NK-92 (cell line): ENCODE data around the gene NUDCD2.
"Not testable (repeated sequence)": the region's sequence is repeated elsewhere in the genome, so short reads cannot be mapped to it uniquely, and the experiment has no call there.

Experiments used
- DNase-seq: peaks from one replicate; lab custom pipeline; 2025; ENCODE audit not compliant: unreplicated experiment; lab: John Stamatoyannopoulos, UW

NUDCD2 gene

GRCh38 chr5:163473635-163474243 lies 13.8 kb upstream of the NUDCD2 start:
- DNase-seq: no peak

GRCh38 chr5:163467682-163468081 lies 7.8 kb upstream of the NUDCD2 start:
- DNase-seq: no peak

GRCh38 chr5:163463063-163463435 lies 3.1 kb upstream of the NUDCD2 start:
- DNase-seq: no peak

GRCh38 chr5:163460562-163461171 lies 765 bp upstream of the NUDCD2 start, which contains the start of gene HMMR:
TSS of gene HMMR (plus strand) at chr5:163460632. CDS start at chr5:163460693, 61 bp downstream.
- DNase-seq: no peak

- DNase-seq: no peak
Measured at GRCh38 chr5:163459462-163459818, 462 bp downstream of the NUDCD2 start.

GRCh38 chr5:163458778-163459385 lies 1.0 kb downstream of the NUDCD2 start:
- no peak for DNase-seq

- DNase-seq: no peak
Measured at GRCh38 chr5:163456840-163457239, 3.1 kb downstream of the NUDCD2 start.

GRCh38 chr5:163456029-163456589 lies 3.8 kb downstream of the NUDCD2 start:
- no peak for DNase-seq

- not testable (repeated sequence) for DNase-seq
Measured at GRCh38 chr5:163455406-163455805, 4.5 kb downstream of the NUDCD2 start.

- no peak for DNase-seq
Measured at GRCh38 chr5:163453705-163454104, 6.2 kb downstream of the NUDCD2 start.

- no peak for DNase-seq
Measured at GRCh38 chr5:163451489-163451888, 8.4 kb downstream of the NUDCD2 start.

- no peak for DNase-seq
Measured at GRCh38 chr5:163448491-163448890, 11.4 kb downstream of the NUDCD2 start.

GRCh38 chr5:163447875-163448274 lies 12.0 kb downstream of the NUDCD2 start:
- no peak for DNase-seq

GRCh38 chr5:163447191-163447590 lies 12.7 kb downstream of the NUDCD2 start:
- no peak for DNase-seq

- no peak for DNase-seq
Measured at GRCh38 chr5:163445345-163445744, 14.6 kb downstream of the NUDCD2 start.

- no peak for DNase-seq
Measured at GRCh38 chr5:163444526-163444925, 15.4 kb downstream of the NUDCD2 start.

- no peak for DNase-seq
Measured at GRCh38 chr5:163440954-163441353, 18.9 kb downstream of the NUDCD2 start.

- no peak for DNase-seq
Measured at GRCh38 chr5:163439092-163439425, 20.8 kb downstream of the NUDCD2 start.

GRCh38 chr5:163437309-163438182 lies 22.4 kb downstream of the NUDCD2 start, which contains the start of gene CCNG1:
TSS of gene CCNG1 (plus strand) at chr5:163437595. CDS start at chr5:163439257, 1,662 bp downstream.
- no peak for DNase-seq

GRCh38 chr5:163437011-163437308 lies 22.9 kb downstream of the NUDCD2 start:
- no peak for DNase-seq

- no peak for DNase-seq
Measured at GRCh38 chr5:163436515-163436914, 23.4 kb downstream of the NUDCD2 start.
